ENCODE measurements around the gene HNRNPM. TPM values are rescaled to one million over a fixed set of nuclear protein-coding genes. Genes with fewer than 3 reads are reported as not detected.

The HNRNPM gene
- total RNA-seq, 1 donor from 2014 or later: 152 TPM

- DNase-seq (ENCODE audit: low spot score): no peak
These were observed 41.0 kb downstream of the HNRNPM start for GRCh38 chr19:8485561-8486371.

- no peak for DNase-seq (ENCODE audit: low spot score)
These were observed 41.9 kb downstream of the HNRNPM start for GRCh38 chr19:8486661-8487136.

GRCh38 chr19:8487137-8487851 is 42.5 kb downstream of the HNRNPM start:
- DNase-seq (ENCODE audit: low spot score): no peak

GRCh38 chr19:8488365-8488764 is 43.6 kb downstream of the HNRNPM start:
- DNase-seq (ENCODE audit: low spot score): no peak

GRCh38 chr19:8489561-8490394 is 45.0 kb downstream of the HNRNPM start:
- no peak for DNase-seq (ENCODE audit: low spot score)

GRCh38 chr19:8490395-8490760 is 45.6 kb downstream of the HNRNPM start:
- no peak for DNase-seq (ENCODE audit: low spot score)

GRCh38 chr19:8490873-8491272 is 46.1 kb downstream of the HNRNPM start:
- no peak for DNase-seq (ENCODE audit: low spot score)

GRCh38 chr19:8491574-8491973 is 46.8 kb downstream of the HNRNPM start:
- no peak for DNase-seq (ENCODE audit: low spot score)

GRCh38 chr19:8494158-8494557 is 49.4 kb downstream of the HNRNPM start:
- no peak for DNase-seq (ENCODE audit: low spot score)

GRCh38 chr19:8498295-8498694 is 53.5 kb downstream of the HNRNPM start:
- DNase-seq (ENCODE audit: low spot score): no peak

GRCh38 chr19:8499048-8499833 is 54.5 kb downstream of the HNRNPM start:
- DNase-seq (ENCODE audit: low spot score): no peak

- no peak for DNase-seq (ENCODE audit: low spot score)
These were observed 55.4 kb downstream of the HNRNPM start for GRCh38 chr19:8500158-8500557.

GRCh38 chr19:8501516-8501915 is 56.7 kb downstream of the HNRNPM start:
- DNase-seq (ENCODE audit: low spot score): no peak

- DNase-seq (ENCODE audit: low spot score): no peak
These were observed 57.2 kb downstream of the HNRNPM start for GRCh38 chr19:8501981-8502380.

- no peak for DNase-seq (ENCODE audit: low spot score)
These were observed 58.7 kb downstream of the HNRNPM start for GRCh38 chr19:8503510-8503909.

- DNase-seq (ENCODE audit: low spot score): no peak
These were observed 59.4 kb downstream of the HNRNPM start for GRCh38 chr19:8504171-8504570.

- no peak for DNase-seq (ENCODE audit: low spot score)
These were observed 60.1 kb downstream of the HNRNPM start for GRCh38 chr19:8504919-8505318.

- peak; percentile 69 for DNase-seq (ENCODE audit: low spot score)
These were observed 61.1 kb downstream of the HNRNPM start for GRCh38 chr19:8505680-8506401.

- DNase-seq (ENCODE audit: low spot score): no peak
These were observed 61.7 kb downstream of the HNRNPM start for GRCh38 chr19:8506402-8506957.

- DNase-seq (ENCODE audit: low spot score): no peak
These were observed 65.9 kb downstream of the HNRNPM start for GRCh38 chr19:8510589-8511115.
